Mammary epithelial cell (primary cell): ENCODE results near the gene VAV1.

Source experiments
- EZH2 ChIP-seq: IDR thresholded peaks from 2 replicates; pipeline ENCODE4 v1.6.1; 2012; ENCODE audit warnings: low read length, inconsistent platforms, borderline replicate concordance
- TF ChIP-seq, protein P1 (sequence below), 2 donors: IDR thresholded peaks in 1 of 2; conservative IDR thresholded peaks in 1 of 2; 2 replicates each; pipeline ENCODE4 v1.5.1; 2011 to 2012; ENCODE audit warnings: inconsistent platforms in 2 of 2, low read length in 2 of 2, mild to moderate bottlenecking in 2 of 2, control low read depth in 1 of 2, low read depth in 1 of 2; ENCODE audit not compliant: insufficient read depth in 1 of 2; ENCODE audit errors: extremely low read depth in 1 of 2

DNA sequence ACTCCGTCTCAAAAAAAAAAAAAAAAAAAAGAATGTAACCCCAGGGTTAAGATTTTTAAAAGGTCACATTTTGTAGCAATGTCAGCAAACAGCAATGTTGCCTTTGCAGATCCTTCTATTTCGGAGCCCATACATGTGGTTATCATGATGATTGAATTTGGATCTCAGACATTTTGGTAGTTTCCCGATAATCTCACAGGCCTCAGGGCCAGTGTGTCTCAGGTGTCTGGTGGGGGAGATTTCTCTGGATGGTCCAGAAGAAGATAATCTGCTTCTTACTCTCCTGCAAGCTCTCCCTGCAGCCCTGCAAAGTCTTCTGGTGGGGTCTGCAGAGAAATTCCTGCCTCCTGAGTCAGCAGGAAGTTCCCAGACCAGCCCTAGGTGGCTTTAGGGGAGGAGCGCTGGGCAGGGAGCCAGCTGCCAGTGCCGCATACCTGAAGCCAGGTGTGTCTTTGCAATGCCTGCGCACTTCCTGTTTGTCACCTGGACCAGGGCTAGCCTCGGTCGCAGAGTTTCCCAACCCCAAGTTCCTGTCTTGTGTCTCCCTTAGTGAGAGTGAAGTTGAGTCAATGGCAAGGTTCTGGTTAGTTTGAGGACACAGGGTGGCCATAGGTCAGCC, 6.7 kb upstream of the VAV1 start:
- TF ChIP-seq, protein P1, sequence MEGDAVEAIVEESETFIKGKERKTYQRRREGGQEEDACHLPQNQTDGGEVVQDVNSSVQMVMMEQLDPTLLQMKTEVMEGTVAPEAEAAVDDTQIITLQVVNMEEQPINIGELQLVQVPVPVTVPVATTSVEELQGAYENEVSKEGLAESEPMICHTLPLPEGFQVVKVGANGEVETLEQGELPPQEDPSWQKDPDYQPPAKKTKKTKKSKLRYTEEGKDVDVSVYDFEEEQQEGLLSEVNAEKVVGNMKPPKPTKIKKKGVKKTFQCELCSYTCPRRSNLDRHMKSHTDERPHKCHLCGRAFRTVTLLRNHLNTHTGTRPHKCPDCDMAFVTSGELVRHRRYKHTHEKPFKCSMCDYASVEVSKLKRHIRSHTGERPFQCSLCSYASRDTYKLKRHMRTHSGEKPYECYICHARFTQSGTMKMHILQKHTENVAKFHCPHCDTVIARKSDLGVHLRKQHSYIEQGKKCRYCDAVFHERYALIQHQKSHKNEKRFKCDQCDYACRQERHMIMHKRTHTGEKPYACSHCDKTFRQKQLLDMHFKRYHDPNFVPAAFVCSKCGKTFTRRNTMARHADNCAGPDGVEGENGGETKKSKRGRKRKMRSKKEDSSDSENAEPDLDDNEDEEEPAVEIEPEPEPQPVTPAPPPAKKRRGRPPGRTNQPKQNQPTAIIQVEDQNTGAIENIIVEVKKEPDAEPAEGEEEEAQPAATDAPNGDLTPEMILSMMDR (conservative IDR thresholded peaks at IDR 0.05 in 1 of 2, IDR thresholded peaks at IDR 0.05 in 1 of 2; ENCODE audit: extremely low read depth in 1 of 2, insufficient read depth in 1 of 2, low read depth in 1 of 2, low read length in 2 of 2): no peak
- no peak for TF ChIP-seq EZH2
